B cell (primary cell): ENCODE results near the gene GRID1. TPM values are rescaled to one million over a fixed set of nuclear protein-coding genes. Genes with fewer than 3 reads are reported as not detected.

Experiments used
- ATAC-seq: fragments of 200-7000 bp; cut with Tn5 transposase; one replicate; pipeline ENCODE4 v1.10.0; 2021; ENCODE audit warnings: low read depth, mild to moderate bottlenecking, moderate number of reproducible peaks, moderate library complexity
- CTCF ChIA-PET: fragments of 350-600 bp; sonication (Branson Sonifier 250); formaldehyde crosslinking; loops from one replicate; lab custom pipeline; 2021; ENCODE audit warnings: antibody characterized with exemption, inconsistent platforms; lab: Charles Lee
- POLR2A ChIA-PET: fragments of 350-600 bp; sonication (Branson Sonifier 250); formaldehyde crosslinking; loops from one replicate; lab custom pipeline; 2021; ENCODE audit warnings: antibody characterized with exemption; lab: Charles Lee
- DNase-seq: peaks from one replicate; pipeline ENCODE4 v3.0.0; 2013
- H2AFZ ChIP-seq: 2 replicates; pipeline ENCODE4 v1.6.1; 2012; ENCODE audit warnings: mild to moderate bottlenecking, low read depth, low read length; ENCODE audit not compliant: insufficient read depth, poor library complexity, severe bottlenecking
- H3K27ac ChIP-seq, 2 donors: 1 replicate in 1 of 2; 2 replicates in 1 of 2; pipeline ENCODE4 v1.5.1; 2012 to 2013; ENCODE audit warnings: low read length in 2 of 2, mild to moderate bottlenecking in 2 of 2, moderate library complexity in 1 of 2
- H3K27me3 ChIP-seq, 4 experiments: fragments of 200-600 bp in 1 of 4; sonication (generic) in 1 of 4; replicated peaks in 1 of 4; 1 replicate in 2 of 4; 2 replicates in 2 of 4; pipeline versions ENCODE4 v1.6.1 to v1.7.0; 2013 to 2016; ENCODE audit warnings: low read length in 3 of 4, mild to moderate bottlenecking in 2 of 4, mixed read lengths in 1 of 4, moderate library complexity in 1 of 4; ENCODE audit not compliant: insufficient read depth in 4 of 4, control insufficient read depth in 3 of 4; ENCODE audit errors: control extremely low read depth in 1 of 4
- H3K36me3 ChIP-seq, 2 experiments: replicated peaks in 1 of 2; 1 replicate in 1 of 2; 2 replicates in 1 of 2; pipeline versions ENCODE4 v1.6.1 to v1.7.1; 2013; ENCODE audit warnings: low read length in 1 of 2; ENCODE audit not compliant: insufficient read depth in 2 of 2, control insufficient read depth in 1 of 2; ENCODE audit errors: control extremely low read depth in 1 of 2, extremely low read depth in 1 of 2
- H3K4me1 ChIP-seq, 2 donors: fragments of 200-600 bp in 1 of 2; sonication (generic) in 1 of 2; 1 replicate in 1 of 2; 2 replicates in 1 of 2; pipeline versions ENCODE4 v1.5.1 to v1.6.1; 2013 to 2017; ENCODE audit warnings: low read length in 2 of 2; ENCODE audit not compliant: control insufficient read depth in 2 of 2, insufficient read depth in 2 of 2
- H3K4me2 ChIP-seq: replicated peaks from 2 replicates; pipeline ENCODE3; 2012; ENCODE audit warnings: mild to moderate bottlenecking, low read depth, low read length; ENCODE audit not compliant: poor library complexity, severe bottlenecking
- H3K4me3 ChIP-seq, 5 experiments: fragments of 200-600 bp in 1 of 5; sonication (generic) in 1 of 5; 1 replicate in 3 of 5; 2 replicates in 2 of 5; pipeline versions ENCODE4 v1.5.1 to v1.7.0; 2011 to 2016; ENCODE audit warnings: low read length in 4 of 5, mild to moderate bottlenecking in 4 of 5, low read depth in 2 of 5, control low read depth in 1 of 5, moderate library complexity in 1 of 5; ENCODE audit not compliant: insufficient read depth in 1 of 5; ENCODE audit errors: control extremely low read depth in 1 of 5, extremely low read depth in 1 of 5
- H3K79me2 ChIP-seq: fragments of 200-600 bp; sonication (generic); one replicate; pipeline ENCODE4 v1.6.0; 2016; ENCODE audit warnings: low read length; ENCODE audit not compliant: control insufficient read depth, insufficient read depth
- H3K9ac ChIP-seq: fragments of 200-600 bp; sonication (generic); 2 replicates; pipeline ENCODE4 v1.6.1; 2017; ENCODE audit warnings: mild to moderate bottlenecking, low read length, moderate library complexity
- H3K9me3 ChIP-seq, 3 donors: one replicate each; pipeline versions ENCODE4 v1.6.1 to v1.7.1; 2013; ENCODE audit warnings: low read length in 2 of 3; ENCODE audit not compliant: control insufficient read depth in 2 of 3, insufficient read depth in 1 of 3; ENCODE audit errors: control extremely low read depth in 1 of 3
- H4K20me1 ChIP-seq: 2 replicates; pipeline ENCODE4 v1.6.0; 2012; ENCODE audit warnings: mild to moderate bottlenecking, low read length; ENCODE audit not compliant: insufficient read depth, control insufficient read depth, poor library complexity, severe bottlenecking
- H3K27ac Mint-ChIP-seq: one replicate; pipeline ENCODE4 v1.8.0; 2021; ENCODE audit warnings: mixed read lengths
- H3K27me3 Mint-ChIP-seq: one replicate; pipeline ENCODE4 v1.8.0; 2021; ENCODE audit warnings: mixed read lengths
- H3K4me1 Mint-ChIP-seq: one replicate; pipeline ENCODE4 v1.8.0; 2021; ENCODE audit warnings: mixed read lengths
- H3K4me3 Mint-ChIP-seq: one replicate; pipeline ENCODE4 v1.8.0; 2021; ENCODE audit warnings: mixed read lengths
- H3K9me3 Mint-ChIP-seq: one replicate; pipeline ENCODE4 v1.8.0; 2022; ENCODE audit warnings: mixed read lengths; ENCODE audit not compliant: insufficient read depth
- CTCF ChIP-seq: fragments of 200-600 bp; IDR thresholded peaks from one replicate; pipeline ENCODE4 v1.8.0; 2022; ENCODE audit warnings: antibody characterized with exemption, mild to moderate bottlenecking
- EZH2 ChIP-seq: IDR thresholded peaks from 2 replicates; pipeline ENCODE4 v1.6.1; 2012; ENCODE audit warnings: borderline replicate concordance, low read depth, mild to moderate bottlenecking, moderate library complexity, low read length; ENCODE audit not compliant: insufficient read depth, poor library complexity, severe bottlenecking
- WGBS: methylation state at CpG from one replicate; pipeline ENCODE4 v1.1.5; 2013; ENCODE audit warnings: missing lambda C conversion rate; ENCODE audit not compliant: insufficient coverage; 5-methylcytosine and 5-hydroxymethylcytosine counted together
- intact Hi-C: fragments of 100-400 bp; cut with micrococcal nuclease; formaldehyde crosslinking; loops from one replicate; pipeline ENCODE4 v1.10.0; 2022
- polyA plus RNA-seq: library from polyadenylated mRNA; depleted of rRNA; stranded (reverse); fragments of >200 nt; gene quantifications from 2 replicates; pipeline ENCODE4 v1.2.3, GENCODE V29; 2012
- total RNA-seq, 2 donors: library from RNA; stranded (reverse); fragments of 120-200 nt in 1 of 2; gene quantifications; 1 replicate in 1 of 2; 2 replicates in 1 of 2; pipeline versions ENCODE4 v1.2.3 to v1.2.4, GENCODE V29; 2013 to 2022

Gene GRID1
- total and polyA plus RNA-seq, 2 donors (not counting 1 experiment from before 2014, with no cell fraction given), result not detected

- 73% methylated on average over 3 of the region's 4 CpGs for WGBS
- H3K4me2 ChIP-seq, result no peak overlapping the region
- intact Hi-C loops, result no loop called here
- H3K4me1 ChIP-seq, result no peaks in the 10 kb centered on the region
- DNase-seq (no peak), ATAC-seq (no peak)
- no peak overlapping the region for H3K27ac ChIP-seq
- H3K4me3 ChIP-seq, result no peak overlapping the region
- H2AFZ ChIP-seq, result no peak overlapping the region
- no peaks in the 10 kb centered on the region for H3K36me3 ChIP-seq
- no peaks in the 10 kb centered on the region for H4K20me1 ChIP-seq
- peaks cover 32% of the 10 kb centered on the region for H3K27me3 Mint-ChIP-seq
- no peak overlapping the region for H3K4me3 Mint-ChIP-seq
- H3K79me2 ChIP-seq, result no peaks in the 10 kb centered on the region
- H3K27ac Mint-ChIP-seq, result no peak overlapping the region
- H3K9me3 ChIP-seq, result peaks cover 0 to 4% (median 0%) of the 10 kb centered on the region in 3 donors
- ChIA-PET CTCF (no interaction called here), POLR2A (no interaction called here)
- no peaks in the 10 kb centered on the region for H3K4me1 Mint-ChIP-seq
- no peak overlapping the region for H3K9ac ChIP-seq
- H3K27me3 ChIP-seq, result peaks cover 0 to 8% (median 0%) of the 10 kb centered on the region in 4 experiments
- no peak for TF ChIP-seq CTCF
- no peak for TF ChIP-seq EZH2
- H3K9me3 Mint-ChIP-seq, result no peaks in the 10 kb centered on the region
Measured at GRCh38 chr10:86317949-86318725, 48.5 kb downstream of the GRID1 start.

- CTCF ChIA-PET, result no interaction called here
- TF ChIP-seq CTCF (no peak), EZH2 (no peak)
Measured at GRCh38 chr10:86316990-86317389, 49.6 kb downstream of the GRID1 start.

More at GRCh38 chr10:86316990-86317389, 49.6 kb downstream of the GRID1 start:
- no peak overlapping the region for H3K27ac Mint-ChIP-seq
- no peak overlapping the region for H3K4me3 Mint-ChIP-seq
- Histone ChIP-seq H3K9ac (no peak overlapping the region), H2AFZ (no peak overlapping the region), H3K27ac (no peak overlapping the region), H3K79me2 (no peaks in the 10 kb centered on the region), H4K20me1 (no peaks in the 10 kb centered on the region), H3K4me2 (no peak overlapping the region), H3K27me3 (peaks cover 0 to 12% (median 0%) of the 10 kb centered on the region in 4 experiments), H3K36me3 (no peaks in the 10 kb centered on the region), H3K9me3 (peaks cover 0 to 4% (median 0%) of the 10 kb centered on the region in 3 donors), H3K4me3 (no peak overlapping the region), H3K4me1 (no peaks in the 10 kb centered on the region)
- ATAC-seq, result no peak
- peaks cover 37% of the 10 kb centered on the region for H3K27me3 Mint-ChIP-seq
- intact Hi-C loops, result no loop called here
- POLR2A ChIA-PET, result no interaction called here
- H3K9me3 Mint-ChIP-seq, result no peaks in the 10 kb centered on the region
- WGBS, result 68% methylated on average over 2 of the region's 5 CpGs
- H3K4me1 Mint-ChIP-seq, result no peaks in the 10 kb centered on the region
- no peak for DNase-seq
